GM06990 (cell line): ENCODE data around the gene FAM222A.

ENCODE experiments used
- DNase-seq: peaks from one replicate; pipeline ENCODE4 v3.0.0-alpha.2; 2011; ENCODE audit not compliant: insufficient read length; ENCODE audit errors: extremely low read depth
- H3K27me3 ChIP-seq: replicated peaks from 2 replicates; pipeline ENCODE4 v1.6.0; 2011; ENCODE audit warnings: low read length; ENCODE audit not compliant: control insufficient read depth, insufficient read depth
- H3K36me3 ChIP-seq: 2 replicates; pipeline ENCODE4 v1.5.1; 2011; ENCODE audit warnings: low read length; ENCODE audit not compliant: control insufficient read depth, insufficient read depth
- H3K4me3 ChIP-seq: replicated peaks from 2 replicates; pipeline ENCODE4 v1.5.1; 2011; ENCODE audit warnings: low read depth, mild to moderate bottlenecking, control low read depth, low read length
- CTCF ChIP-seq: IDR thresholded peaks from 2 replicates; pipeline ENCODE4 v1.5.1; 2011; ENCODE audit warnings: low read length, control low read depth, mild to moderate bottlenecking, inconsistent platforms; ENCODE audit not compliant: insufficient read depth, poor library complexity, severe bottlenecking

The FAM222A gene

GRCh38 chr12:109772622-109773321 lies 59.1 kb downstream of the FAM222A start:
- no peak overlapping the region for H3K4me3 ChIP-seq
- no peak for DNase-seq
- no peaks in the 10 kb centered on the region for H3K36me3 ChIP-seq
- no peaks in the 10 kb centered on the region for H3K27me3 ChIP-seq
- no peak for TF ChIP-seq CTCF

- DNase-seq, result no peak
- no peak for TF ChIP-seq CTCF
- H3K36me3 ChIP-seq, result no peaks in the 10 kb centered on the region
- no peaks in the 10 kb centered on the region for H3K27me3 ChIP-seq
- no peak overlapping the region for H3K4me3 ChIP-seq
Measured at GRCh38 chr12:109773384-109774011, 59.9 kb downstream of the FAM222A start.

DNA sequence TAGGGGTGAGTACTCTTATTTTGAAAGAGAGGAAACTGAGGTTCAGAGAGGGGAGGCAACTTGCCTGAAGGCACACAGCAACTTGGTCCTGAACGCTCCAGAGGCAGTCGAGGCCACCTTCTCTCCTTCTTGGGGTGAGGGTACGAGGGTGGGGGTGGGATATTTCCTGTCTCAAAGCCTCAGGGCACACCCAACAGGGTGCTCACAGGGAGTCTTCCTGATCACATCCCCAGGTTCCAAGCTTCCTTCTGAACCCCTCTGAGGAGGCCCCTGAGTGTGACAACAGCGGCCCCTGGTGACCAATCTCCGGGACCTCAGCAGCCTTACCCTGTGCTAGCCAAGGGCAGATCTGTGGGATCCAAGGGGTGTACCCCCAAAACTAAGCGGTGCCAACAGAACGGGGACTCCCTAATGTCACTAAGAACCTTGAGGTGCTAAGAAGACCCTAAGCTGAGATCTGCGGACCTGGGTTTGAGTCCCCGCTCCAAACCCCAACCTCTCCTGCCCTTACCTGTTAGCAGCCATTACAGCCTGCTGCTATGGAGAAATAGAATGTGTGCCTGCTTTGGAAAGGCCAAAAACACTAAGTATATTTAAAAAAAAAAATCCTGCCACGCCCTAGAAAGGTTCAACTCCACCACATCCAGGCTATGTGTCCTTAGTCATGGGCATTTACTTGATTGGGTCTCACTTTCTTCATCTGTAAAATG lies 61.7 kb downstream of the FAM222A start:
- peak; percentile 30 for DNase-seq
- TF ChIP-seq CTCF, result peak; percentile 98
- H3K27me3 ChIP-seq, result no peaks in the 10 kb centered on the region
- no peaks in the 10 kb centered on the region for H3K36me3 ChIP-seq
- no peak overlapping the region for H3K4me3 ChIP-seq

GRCh38 chr12:109776624-109777023 lies 63.0 kb downstream of the FAM222A start:
- TF ChIP-seq CTCF, result no peak
- no peak overlapping the region for H3K4me3 ChIP-seq
- no peaks in the 10 kb centered on the region for H3K36me3 ChIP-seq
- H3K27me3 ChIP-seq, result no peaks in the 10 kb centered on the region
- DNase-seq, result no peak

DNA sequence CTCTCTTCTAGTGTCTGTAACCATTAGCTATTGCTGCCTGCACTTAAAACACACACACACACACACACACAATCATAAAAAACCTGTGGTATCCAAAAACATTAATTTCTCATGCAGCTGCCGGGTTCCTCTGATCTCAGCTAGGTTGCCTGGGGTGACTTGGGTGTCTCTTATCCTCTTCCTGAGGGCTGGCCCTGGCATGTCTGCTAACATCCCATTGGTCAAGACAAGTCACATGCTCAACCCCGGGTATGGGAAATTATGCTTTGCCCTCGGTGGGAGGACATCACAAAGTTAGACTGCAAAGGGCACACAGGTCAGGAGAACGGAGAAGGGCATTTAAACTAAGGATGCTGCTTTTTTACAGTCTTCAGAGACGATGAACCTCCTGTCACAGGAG lies 63.9 kb downstream of the FAM222A start:
- H3K4me3 ChIP-seq, result peak overlapping the region; percentile 39
- TF ChIP-seq CTCF, result no peak
- DNase-seq, result peak; percentile 28
- H3K36me3 ChIP-seq, result no peaks in the 10 kb centered on the region
- H3K27me3 ChIP-seq, result no peaks in the 10 kb centered on the region
